ENCODE results near the gene ZNF503. TPM values are rescaled to one million over a fixed set of nuclear protein-coding genes. Genes with fewer than 3 reads are reported as not detected.

Gene ZNF503
- total and polyA plus RNA-seq, 2 experiments from 2014 or later: 0.21 TPM; not detected in 1

DNA sequence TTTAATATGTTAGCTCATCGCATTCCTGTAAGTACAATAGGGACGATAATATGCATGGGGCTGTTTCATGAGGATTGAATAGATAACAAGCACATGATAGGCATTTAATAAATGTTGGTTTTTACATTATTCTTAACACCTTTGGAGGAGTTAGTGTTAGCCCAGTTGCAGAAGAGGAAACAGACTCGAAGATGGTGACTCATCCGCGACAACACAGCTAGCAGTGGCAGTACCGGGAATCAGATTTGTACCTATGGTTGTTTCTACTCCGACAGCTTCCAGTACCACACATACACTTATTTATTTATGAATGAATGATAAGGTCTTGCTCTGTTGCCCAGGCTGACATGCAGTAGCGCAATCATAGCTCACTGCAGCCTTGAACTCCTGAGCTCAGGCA is 32.7 kb upstream of the ZNF503 start:
- Histone ChIP-seq H3K4me2 (no peak overlapping the region), H3K27me3 (ENCODE audit: insufficient read depth) (peaks cover 100% of the 10 kb centered on the region), H3K27ac (ENCODE audit: low read depth) (no peak overlapping the region), H3F3A (replicated peaks; ENCODE audit: low read depth) (peaks cover 6% of the 10 kb centered on the region; the same call in 1 of the 2 replicates), H3K36me3 (ENCODE audit: insufficient read depth) (no peaks in the 10 kb centered on the region), H3K9me2 (ENCODE audit: insufficient read depth) (no peaks in the 10 kb centered on the region), H3K4me3 (no peak overlapping the region), H4K20me1 (replicated peaks; ENCODE audit: insufficient read depth) (peaks cover 21% of the 10 kb centered on the region; the same call in 1 of the 2 replicates), H2AFZ (no peak overlapping the region), H3K79me2 (replicated peaks; ENCODE audit: insufficient read depth) (no peaks in the 10 kb centered on the region), H3K4me1 (ENCODE audit: insufficient read depth) (peaks cover 44% of the 10 kb centered on the region)
- DNase-seq (ENCODE audit: low spot score) (no peak), ATAC-seq (no peak)
- no peaks in the 10 kb centered on the region; the same call in 2 of the 3 replicates for H3K9me3 Mint-ChIP-seq
- H3K4me1 Mint-ChIP-seq: peaks cover 38% of the 10 kb centered on the region
- peaks cover 77% of the 10 kb centered on the region for H3K27me3 Mint-ChIP-seq (ENCODE audit: insufficient read depth, low read depth, poor library complexity)
- TF ChIP-seq ZNF331 (CRISPR knock-in tag; IDR thresholded peaks at IDR 0.05; ENCODE audit: low read depth) (no peak), NANOG (IDR thresholded peaks at IDR 0.05; ENCODE audit: borderline replicate concordance) (no peak), ZNF114 (CRISPR knock-in tag; IDR thresholded peaks at IDR 0.05) (no peak), POLR2AphosphoS5 (IDR thresholded peaks at IDR 0.05; ENCODE audit: low read depth) (no peak), EZH2phosphoT487 (IDR thresholded peaks at IDR 0.05; ENCODE audit: unreplicated experiment) (no peak), STAT1 (IDR thresholded peaks at IDR 0.05; ENCODE audit: unreplicated experiment) (no peak)
- TF ChIP-seq, protein P1, sequence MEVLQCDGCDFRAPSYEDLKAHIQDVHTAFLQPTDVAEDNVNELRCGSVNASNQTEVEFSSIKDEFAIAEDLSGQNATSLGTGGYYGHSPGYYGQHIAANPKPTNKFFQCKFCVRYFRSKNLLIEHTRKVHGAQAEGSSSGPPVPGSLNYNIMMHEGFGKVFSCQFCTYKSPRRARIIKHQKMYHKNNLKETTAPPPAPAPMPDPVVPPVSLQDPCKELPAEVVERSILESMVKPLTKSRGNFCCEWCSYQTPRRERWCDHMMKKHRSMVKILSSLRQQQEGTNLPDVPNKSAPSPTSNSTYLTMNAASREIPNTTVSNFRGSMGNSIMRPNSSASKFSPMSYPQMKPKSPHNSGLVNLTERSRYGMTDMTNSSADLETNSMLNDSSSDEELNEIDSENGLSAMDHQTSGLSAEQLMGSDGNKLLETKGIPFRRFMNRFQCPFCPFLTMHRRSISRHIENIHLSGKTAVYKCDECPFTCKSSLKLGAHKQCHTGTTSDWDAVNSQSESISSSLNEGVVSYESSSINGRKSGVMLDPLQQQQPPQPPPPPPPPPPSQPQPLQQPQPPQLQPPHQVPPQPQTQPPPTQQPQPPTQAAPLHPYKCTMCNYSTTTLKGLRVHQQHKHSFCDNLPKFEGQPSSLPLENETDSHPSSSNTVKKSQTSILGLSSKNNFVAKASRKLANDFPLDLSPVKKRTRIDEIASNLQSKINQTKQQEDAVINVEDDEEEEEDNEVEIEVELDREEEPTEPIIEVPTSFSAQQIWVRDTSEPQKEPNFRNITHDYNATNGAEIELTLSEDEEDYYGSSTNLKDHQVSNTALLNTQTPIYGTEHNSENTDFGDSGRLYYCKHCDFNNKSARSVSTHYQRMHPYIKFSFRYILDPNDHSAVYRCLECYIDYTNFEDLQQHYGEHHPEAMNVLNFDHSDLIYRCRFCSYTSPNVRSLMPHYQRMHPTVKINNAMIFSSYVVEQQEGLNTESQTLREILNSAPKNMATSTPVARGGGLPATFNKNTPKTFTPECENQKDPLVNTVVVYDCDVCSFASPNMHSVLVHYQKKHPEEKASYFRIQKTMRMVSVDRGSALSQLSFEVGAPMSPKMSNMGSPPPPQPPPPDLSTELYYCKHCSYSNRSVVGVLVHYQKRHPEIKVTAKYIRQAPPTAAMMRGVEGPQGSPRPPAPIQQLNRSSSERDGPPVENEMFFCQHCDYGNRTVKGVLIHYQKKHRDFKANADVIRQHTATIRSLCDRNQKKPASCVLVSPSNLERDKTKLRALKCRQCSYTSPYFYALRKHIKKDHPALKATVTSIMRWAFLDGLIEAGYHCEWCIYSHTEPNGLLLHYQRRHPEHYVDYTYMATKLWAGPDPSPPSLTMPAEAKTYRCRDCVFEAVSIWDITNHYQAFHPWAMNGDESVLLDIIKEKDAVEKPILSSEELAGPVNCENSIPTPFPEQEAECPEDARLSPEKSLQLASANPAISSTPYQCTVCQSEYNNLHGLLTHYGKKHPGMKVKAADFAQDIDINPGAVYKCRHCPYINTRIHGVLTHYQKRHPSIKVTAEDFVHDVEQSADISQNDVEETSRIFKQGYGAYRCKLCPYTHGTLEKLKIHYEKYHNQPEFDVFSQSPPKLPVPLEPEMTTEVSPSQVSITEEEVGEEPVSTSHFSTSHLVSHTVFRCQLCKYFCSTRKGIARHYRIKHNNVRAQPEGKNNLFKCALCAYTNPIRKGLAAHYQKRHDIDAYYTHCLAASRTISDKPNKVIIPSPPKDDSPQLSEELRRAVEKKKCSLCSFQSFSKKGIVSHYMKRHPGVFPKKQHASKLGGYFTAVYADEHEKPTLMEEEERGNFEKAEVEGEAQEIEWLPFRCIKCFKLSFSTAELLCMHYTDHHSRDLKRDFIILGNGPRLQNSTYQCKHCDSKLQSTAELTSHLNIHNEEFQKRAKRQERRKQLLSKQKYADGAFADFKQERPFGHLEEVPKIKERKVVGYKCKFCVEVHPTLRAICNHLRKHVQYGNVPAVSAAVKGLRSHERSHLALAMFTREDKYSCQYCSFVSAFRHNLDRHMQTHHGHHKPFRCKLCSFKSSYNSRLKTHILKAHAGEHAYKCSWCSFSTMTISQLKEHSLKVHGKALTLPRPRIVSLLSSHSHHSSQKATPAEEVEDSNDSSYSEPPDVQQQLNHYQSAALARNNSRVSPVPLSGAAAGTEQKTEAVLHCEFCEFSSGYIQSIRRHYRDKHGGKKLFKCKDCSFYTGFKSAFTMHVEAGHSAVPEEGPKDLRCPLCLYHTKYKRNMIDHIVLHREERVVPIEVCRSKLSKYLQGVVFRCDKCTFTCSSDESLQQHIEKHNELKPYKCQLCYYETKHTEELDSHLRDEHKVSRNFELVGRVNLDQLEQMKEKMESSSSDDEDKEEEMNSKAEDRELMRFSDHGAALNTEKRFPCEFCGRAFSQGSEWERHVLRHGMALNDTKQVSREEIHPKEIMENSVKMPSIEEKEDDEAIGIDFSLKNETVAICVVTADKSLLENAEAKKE (CRISPR knock-in tag; IDR thresholded peaks at IDR 0.05): no peak
- TF ChIP-seq, protein P2, sequence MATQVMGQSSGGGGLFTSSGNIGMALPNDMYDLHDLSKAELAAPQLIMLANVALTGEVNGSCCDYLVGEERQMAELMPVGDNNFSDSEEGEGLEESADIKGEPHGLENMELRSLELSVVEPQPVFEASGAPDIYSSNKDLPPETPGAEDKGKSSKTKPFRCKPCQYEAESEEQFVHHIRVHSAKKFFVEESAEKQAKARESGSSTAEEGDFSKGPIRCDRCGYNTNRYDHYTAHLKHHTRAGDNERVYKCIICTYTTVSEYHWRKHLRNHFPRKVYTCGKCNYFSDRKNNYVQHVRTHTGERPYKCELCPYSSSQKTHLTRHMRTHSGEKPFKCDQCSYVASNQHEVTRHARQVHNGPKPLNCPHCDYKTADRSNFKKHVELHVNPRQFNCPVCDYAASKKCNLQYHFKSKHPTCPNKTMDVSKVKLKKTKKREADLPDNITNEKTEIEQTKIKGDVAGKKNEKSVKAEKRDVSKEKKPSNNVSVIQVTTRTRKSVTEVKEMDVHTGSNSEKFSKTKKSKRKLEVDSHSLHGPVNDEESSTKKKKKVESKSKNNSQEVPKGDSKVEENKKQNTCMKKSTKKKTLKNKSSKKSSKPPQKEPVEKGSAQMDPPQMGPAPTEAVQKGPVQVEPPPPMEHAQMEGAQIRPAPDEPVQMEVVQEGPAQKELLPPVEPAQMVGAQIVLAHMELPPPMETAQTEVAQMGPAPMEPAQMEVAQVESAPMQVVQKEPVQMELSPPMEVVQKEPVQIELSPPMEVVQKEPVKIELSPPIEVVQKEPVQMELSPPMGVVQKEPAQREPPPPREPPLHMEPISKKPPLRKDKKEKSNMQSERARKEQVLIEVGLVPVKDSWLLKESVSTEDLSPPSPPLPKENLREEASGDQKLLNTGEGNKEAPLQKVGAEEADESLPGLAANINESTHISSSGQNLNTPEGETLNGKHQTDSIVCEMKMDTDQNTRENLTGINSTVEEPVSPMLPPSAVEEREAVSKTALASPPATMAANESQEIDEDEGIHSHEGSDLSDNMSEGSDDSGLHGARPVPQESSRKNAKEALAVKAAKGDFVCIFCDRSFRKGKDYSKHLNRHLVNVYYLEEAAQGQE (IDR thresholded peaks at IDR 0.05; ENCODE audit: unreplicated experiment): no peak
- TF ChIP-seq, protein P3, sequence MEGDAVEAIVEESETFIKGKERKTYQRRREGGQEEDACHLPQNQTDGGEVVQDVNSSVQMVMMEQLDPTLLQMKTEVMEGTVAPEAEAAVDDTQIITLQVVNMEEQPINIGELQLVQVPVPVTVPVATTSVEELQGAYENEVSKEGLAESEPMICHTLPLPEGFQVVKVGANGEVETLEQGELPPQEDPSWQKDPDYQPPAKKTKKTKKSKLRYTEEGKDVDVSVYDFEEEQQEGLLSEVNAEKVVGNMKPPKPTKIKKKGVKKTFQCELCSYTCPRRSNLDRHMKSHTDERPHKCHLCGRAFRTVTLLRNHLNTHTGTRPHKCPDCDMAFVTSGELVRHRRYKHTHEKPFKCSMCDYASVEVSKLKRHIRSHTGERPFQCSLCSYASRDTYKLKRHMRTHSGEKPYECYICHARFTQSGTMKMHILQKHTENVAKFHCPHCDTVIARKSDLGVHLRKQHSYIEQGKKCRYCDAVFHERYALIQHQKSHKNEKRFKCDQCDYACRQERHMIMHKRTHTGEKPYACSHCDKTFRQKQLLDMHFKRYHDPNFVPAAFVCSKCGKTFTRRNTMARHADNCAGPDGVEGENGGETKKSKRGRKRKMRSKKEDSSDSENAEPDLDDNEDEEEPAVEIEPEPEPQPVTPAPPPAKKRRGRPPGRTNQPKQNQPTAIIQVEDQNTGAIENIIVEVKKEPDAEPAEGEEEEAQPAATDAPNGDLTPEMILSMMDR (conservative IDR thresholded peaks at IDR 0.05; ENCODE audit: low read depth in 2 of 2): no peak
- no peak overlapping the region for H3K4me3 Mint-ChIP-seq
- no peak overlapping the region for H3K27ac Mint-ChIP-seq
- H3K36me3 Mint-ChIP-seq (ENCODE audit: low read depth): no peaks in the 10 kb centered on the region; the same call in 2 of the 3 replicates
